Nucleus accumbens (tissue), 56 donors: ENCODE data around the gene ZNF79.

Experiments
- DNase-seq, 56 donors: peaks; one replicate each; lab custom pipeline; 2025; lab: John Stamatoyannopoulos, UW

ZNF79 gene

GRCh38 chr9:127422787-127423186, 1.4 kb upstream of the ZNF79 start:
- no peak for DNase-seq

- DNase-seq = peak in 1 of 56 donors; percentile 25
Measured at GRCh38 chr9:127423476-127423933, 677 bp upstream of the ZNF79 start.

- peak in 7 of 56 donors; percentile 43 to 77 (median 63) for DNase-seq
Measured at GRCh38 chr9:127424676-127424999, 456 bp downstream of the ZNF79 start.

- DNase-seq = no peak
Measured at GRCh38 chr9:127426756-127427155, 2.6 kb downstream of the ZNF79 start.

- no peak for DNase-seq
Measured at GRCh38 chr9:127428348-127428747, 4.2 kb downstream of the ZNF79 start.

GRCh38 chr9:127430415-127430814, 6.2 kb downstream of the ZNF79 start:
- DNase-seq = no peak

GRCh38 chr9:127437497-127438264, 13.5 kb downstream of the ZNF79 start:
- no peak for DNase-seq

GRCh38 chr9:127438394-127438793, 14.2 kb downstream of the ZNF79 start:
- DNase-seq = no peak

- DNase-seq = no peak
Measured at GRCh38 chr9:127444283-127444920, 20.2 kb downstream of the ZNF79 start.

- no peak for DNase-seq
Measured at GRCh38 chr9:127444921-127445850, 21.0 kb downstream of the ZNF79 start.

GRCh38 chr9:127445851-127446712, 21.9 kb downstream of the ZNF79 start:
- no peak for DNase-seq

GRCh38 chr9:127446713-127447415, 22.7 kb downstream of the ZNF79 start:
- no peak for DNase-seq

- DNase-seq = no peak
Measured at GRCh38 chr9:127447416-127448111, 23.4 kb downstream of the ZNF79 start.

GRCh38 chr9:127448112-127448805, 24.1 kb downstream of the ZNF79 start:
- no peak for DNase-seq

GRCh38 chr9:127449332-127449966, 25.3 kb downstream of the ZNF79 start:
- no peak for DNase-seq

GRCh38 chr9:127450243-127450760, 26.1 kb downstream of the ZNF79 start:
- DNase-seq = peak in 6 of 56 donors; percentile 26 to 50 (median 37)

GRCh38 chr9:127450830-127451607, 26.8 kb downstream of the ZNF79 start, which contains the start of the genes LRSAM1 and RPL12:
LRSAM1 (plus strand) TSS chr9:127451510; CDS start chr9:127454528, 3,018 bp downstream.
RPL12 (minus strand) TSS chr9:127451406; CDS start chr9:127451317, 89 bp downstream.
- DNase-seq = peak; percentile 65 to 97 (median 91)
